ENCODE measurements around the gene OLFM1.

- TF ChIP-seq POLR2A (IDR thresholded peaks at IDR 0.05) (no peak), CTCF (IDR thresholded peaks at IDR 0.05) (no peak)
Observed at GRCh38 chr9:135106551-135107270, 19.2 kb downstream of the OLFM1 start.

Data from right lobe of liver (tissue), 4 donors.